HG02884 (cell line): ENCODE data around the gene TAF1D.

Experiments
- ATAC-seq: cut with Tn5 transposase; IDR thresholded peaks from one replicate; pipeline ENCODE4 v1.9.1; 2021; ENCODE audit warnings: mild to moderate bottlenecking, moderate library complexity; ENCODE audit not compliant: unreplicated experiment

The TAF1D gene

DNA sequence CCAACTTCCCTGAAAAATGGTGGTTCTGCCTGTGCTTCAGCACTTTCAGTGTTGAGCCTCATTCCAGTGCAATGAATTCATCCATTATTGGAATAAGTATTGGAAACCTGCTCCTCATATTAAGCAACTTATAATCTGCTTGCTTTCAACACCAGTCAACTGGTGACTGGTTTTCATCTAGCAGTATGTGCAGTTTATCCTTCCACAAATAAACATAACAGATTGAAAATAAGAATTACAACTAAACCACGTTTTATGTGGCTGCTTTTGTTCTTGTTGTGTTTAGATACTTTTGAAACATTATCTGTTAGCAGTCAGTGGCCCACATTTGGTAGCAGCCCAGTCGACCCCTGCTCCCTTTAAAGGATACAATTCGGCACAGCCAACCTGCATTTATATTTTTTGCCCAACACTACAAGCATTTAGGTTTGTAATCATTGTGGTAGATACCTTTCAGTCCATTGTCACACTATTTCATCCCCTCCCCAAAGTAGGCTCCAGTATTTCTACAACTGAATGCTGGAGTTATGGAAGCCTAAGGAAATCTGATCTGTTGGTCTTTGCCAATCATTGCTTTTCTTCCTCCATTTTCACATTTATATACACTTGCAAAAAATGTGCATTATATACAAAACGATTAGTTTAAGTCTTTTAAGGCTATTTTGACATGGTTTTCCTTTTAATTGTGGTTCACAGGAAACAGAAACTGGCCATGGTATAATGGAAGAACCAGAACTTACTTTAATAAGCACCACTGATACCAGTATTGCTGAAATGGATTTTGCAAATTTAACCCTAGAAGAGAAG, 13.1 kb downstream of the TAF1D start:
- ATAC-seq: no peak

DNA sequence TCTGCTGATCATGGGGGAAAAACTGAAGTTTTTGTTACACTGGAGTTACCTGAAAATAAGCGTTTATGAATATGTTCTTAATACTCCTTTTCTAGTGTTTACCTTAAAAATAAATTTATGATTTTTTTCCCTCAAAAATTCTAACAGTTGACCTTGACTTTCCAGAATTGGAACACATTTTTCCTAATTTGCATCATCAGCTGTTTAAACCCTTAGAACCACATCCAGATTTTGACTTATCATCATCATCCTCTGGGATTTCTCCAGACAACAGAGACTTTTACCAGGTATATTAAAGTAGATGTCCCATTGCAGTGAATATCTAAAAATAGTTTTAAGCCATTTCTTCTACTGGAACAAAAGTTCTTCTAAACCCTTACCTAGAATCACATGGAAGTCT, 17.2 kb downstream of the TAF1D start:
- ATAC-seq: no peak

DNA sequence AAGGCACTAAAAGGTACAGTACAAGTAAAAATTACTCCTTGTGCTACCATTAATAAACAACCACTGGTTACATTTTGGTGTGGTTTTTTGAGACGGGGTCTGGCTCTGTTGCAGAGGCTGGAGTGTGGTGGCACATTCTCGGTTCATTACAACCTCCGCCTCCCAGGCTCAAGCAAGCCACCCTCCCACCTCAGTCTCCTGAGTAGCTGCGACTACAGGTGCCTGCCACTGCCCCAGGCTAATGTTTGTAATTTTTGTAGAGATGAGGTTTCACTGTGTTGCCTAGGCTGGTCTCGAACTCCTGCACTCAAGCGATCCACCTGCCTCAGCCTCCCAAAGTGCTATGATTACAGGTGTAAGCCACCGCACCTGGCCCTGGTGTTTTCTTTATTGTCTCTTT, 20.8 kb downstream of the TAF1D start:
- no peak for ATAC-seq

DNA sequence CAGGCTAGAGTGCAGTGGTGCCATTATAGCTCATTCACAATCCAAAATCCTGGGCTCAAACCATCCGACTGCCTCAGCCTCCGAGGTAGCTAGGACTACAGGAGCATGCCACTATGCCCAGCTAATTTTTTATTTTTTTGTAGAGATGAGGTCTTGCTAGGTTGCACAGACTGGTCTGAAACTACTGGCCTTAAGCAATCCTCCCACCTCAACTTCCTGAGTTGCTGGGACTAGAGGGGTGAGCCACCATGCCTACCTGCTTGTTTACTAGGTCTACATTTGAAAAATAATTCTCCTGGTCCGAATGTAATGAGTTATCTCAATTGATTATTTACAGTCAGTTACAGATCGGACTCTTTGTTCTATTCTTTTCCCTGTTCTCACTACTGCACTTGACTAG, 22.0 kb downstream of the TAF1D start:
- ATAC-seq: no peak

DNA sequence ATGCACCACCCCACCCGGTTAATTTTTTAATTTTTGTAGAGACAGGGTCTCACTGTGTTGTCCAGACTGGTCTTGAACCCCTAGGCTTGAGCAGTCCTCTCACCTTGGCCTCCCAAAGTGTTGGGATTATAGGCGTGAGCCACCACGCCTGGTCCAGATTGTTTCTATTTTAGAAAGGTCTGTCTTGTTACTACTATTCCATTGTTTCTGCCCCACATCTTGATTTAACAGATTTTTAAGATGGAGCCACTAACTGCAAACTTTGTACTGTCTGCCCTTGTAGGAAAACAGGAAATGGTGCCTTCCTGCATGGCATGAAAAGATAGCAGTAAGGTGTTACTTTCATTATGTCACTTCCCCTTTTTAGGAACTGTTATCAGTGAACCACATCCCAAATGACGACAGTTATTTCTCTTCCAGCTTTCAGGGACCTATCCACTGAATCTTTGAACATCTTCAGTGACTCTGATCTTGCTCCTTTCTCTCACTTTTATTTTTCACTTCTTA, 23.2 kb downstream of the TAF1D start:
- peak; percentile 79 for ATAC-seq

DNA sequence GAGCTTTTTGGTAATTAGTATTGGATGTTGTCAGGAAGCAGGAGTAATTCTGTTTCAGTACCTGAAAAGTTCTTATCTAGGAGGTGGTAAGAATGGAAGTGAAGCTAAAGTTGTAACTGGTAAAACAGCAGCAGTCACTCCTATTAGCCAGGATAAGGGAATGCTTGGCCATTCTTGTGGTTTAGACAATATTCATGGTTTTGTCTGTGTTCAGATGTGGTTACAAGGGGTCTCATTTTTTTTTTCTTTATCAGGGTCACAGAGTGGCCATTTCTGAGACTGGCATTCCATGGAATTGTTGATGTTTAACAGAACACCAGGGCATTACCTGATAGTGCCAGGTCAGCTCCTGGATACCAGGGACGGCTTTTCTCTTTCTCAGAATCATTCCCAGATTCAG, 23.8 kb downstream of the TAF1D start:
- no peak for ATAC-seq

DNA sequence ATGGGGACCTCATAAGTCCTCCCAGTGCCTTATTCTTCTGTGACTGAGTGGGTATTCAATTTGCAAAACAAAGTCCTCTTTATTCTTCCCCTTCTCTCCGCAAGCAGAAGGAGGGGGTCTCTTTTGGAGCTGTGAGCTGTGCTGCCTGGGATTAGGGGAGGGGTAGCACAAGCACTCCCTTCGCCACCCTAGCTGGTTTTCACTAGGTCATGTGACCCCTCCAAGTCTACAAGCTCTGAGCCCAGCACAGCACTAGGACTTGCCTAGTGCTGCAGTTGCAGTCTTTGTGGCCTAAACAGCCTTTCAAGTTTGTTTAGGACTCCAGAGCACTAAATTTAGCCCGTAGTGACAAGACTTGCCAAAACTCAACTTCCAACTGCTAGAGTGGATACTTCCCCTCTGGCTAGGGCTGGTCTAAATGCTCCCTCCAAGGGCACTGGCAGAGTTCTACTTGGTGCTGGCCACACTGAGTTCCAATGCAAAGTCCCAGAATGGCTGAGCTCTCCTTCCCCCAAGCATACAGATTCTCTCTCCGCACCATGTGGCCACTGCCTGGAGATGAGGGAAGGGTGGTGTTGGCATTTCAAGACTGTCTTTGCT, 25.4 kb downstream of the TAF1D start:
- no peak for ATAC-seq

DNA sequence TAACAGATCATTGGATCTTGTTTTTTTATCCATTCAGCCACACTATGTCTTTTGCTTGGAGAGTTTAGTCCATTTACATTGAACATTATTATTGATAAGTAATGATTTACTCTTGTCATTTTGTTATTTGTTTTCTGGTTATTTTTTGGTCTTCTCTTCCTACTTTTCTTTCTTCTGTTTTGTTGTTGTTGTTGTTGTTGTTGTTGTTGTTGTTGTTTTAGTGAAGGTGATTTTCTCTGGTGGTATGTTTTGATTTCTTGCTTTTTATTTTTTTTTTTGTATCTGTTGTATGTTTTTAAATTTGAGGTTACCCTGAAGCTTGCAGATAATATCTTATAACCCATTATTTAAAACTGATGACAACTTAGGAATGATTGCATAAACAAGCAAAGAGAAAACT, 28.6 kb downstream of the TAF1D start:
- ATAC-seq: no peak

DNA sequence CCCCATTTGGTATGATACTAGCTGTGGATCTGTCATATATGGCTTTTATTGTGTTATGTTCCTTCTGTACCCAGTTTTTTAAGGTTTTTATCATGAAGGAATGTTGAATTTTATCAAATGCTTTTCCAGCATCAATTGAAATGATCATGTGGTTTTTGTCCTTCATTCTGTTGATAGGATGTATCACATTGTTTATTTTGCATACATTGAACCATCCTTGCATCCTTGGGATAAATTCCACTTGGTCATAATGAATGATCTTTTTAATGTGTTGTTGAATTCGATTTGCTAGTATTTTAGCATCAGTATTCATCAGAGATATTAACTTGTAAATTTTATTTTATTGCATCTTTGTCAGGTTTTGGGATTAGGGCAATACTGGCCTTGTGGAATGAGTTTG, 31.1 kb downstream of the TAF1D start:
- ATAC-seq: no peak

DNA sequence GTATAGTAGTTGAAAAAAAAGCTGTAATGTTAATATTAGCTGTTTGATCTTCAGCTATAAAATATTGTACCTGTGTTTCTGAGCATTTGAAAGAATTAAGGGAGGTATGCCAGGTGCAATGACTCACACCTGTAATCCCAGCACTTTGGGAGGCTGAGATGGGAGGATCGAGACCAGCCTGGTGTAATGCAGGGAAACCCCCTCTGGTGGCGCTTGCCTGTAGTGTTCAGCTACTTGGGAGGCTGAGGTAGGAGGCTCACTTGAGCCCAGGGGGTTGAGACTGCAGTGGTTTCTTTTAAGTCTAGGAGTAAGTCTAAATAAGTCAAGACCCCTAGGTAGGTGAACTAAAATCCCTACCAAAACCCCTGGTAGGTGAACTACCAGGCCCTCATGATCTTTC, 37.1 kb downstream of the TAF1D start:
- ATAC-seq: no peak

DNA sequence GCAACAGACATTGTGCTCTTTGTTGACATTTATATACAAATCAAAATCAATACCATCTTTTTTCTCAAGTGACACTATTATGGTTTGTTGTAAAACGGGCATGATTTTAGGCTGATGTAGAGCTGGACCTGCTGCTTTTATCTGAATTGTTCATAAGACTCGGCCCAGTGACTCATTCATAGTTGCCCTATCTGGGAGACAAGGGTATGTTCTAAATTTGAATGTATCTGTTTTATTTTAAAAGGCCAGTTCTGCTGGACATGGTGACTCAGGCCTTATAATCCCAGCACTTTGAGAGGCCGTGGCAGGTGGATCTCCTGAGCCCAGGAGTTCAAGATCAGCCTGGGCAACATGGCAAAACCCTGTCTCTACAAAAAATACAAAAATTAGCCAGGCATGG, 40.5 kb downstream of the TAF1D start:
- no peak for ATAC-seq

DNA sequence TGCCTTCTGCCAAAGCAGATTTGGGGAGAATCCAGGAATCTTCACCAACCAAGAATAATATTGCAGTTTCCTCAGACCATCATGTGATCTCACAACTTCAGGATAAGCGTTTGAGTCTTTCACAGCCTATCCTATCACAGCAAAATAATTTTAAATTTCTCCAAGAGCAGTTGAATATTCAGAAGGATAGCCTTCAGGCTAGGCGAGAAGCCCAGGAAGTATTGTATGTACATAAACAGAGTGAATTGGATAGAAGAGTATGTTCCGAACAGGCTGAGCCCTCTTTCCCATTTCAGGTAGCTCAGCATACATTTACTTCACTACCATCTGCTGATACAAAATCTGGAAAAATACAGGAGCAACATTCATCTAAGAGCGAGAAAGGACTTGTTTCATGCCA, 43.7 kb downstream of the TAF1D start:
- ATAC-seq: no peak

DNA sequence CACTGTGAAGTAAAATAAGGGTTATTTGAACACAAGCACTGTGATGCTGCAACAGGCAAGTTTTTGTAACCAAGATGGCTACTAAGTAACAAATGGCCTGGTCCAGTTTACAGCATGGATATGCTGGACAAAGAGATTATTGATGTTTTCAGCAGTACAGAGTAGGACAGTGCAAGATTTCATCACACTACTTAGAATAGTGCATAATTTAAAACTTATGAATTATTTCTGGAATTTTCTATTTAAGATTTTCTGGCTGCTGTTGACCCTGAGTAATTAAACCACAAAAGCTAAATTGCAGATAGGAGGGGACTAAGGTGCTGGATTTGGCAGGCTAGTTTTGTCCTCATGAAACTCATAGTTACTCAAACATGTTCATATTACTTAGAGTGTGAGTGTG, 46.7 kb downstream of the TAF1D start:
- no peak for ATAC-seq

DNA sequence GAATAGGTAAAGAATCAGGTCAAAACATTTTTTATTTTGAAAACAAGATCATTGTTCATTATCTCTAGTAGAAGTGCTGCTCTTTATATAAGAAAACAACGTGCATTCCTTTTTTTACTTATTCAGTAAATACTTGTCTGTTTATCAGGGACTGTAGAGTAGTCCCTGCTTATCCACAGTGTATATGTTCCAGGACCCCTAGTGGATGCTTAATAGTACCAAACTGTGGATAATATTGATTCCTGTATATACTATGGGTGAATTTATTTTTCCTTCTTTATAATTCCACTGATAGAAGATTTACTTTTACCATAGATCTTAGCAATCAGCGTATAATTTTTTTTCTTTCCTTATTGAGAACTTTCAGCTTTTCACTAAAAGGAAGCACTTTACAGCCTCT, 47.2 kb downstream of the TAF1D start:
- no peak for ATAC-seq

DNA sequence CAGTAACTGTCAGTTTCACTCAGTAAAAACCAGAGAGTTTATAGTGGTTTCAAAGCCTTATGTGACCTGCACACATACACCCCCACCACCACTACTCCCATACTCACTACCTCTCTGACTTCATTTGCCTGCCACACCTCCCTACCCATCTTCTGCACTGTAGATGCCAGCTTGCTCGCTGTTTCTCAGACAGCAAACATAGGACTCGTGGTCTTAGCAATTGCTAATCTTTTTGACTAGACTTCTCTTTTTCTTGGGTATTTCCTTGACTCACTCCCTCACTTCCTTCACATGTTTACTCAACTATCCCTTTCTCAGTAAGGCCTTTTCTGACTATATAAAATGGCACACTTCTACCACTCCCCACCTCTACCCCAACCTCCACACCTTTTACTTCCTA, 52.1 kb downstream of the TAF1D start:
- ATAC-seq: peak; percentile 80

DNA sequence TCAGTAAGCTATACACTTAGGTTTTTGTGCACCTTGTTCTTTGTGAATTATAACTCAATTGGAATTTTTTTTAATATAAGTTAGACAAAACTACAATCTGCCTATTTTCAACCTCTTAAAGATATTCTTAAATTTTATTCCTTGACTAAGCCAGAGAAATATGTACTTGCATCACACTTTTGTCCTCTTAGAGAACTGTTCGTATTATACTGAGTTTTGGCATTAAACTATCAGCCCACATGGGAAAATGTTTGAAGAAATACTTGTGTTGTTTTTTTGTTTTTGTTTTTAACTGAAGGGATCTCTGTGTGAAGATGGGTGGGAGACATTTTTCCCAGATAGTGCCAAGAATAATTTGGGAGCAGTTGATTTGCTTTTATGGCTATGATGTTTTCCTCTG, 54.5 kb downstream of the TAF1D start:
- ATAC-seq: no peak

DNA sequence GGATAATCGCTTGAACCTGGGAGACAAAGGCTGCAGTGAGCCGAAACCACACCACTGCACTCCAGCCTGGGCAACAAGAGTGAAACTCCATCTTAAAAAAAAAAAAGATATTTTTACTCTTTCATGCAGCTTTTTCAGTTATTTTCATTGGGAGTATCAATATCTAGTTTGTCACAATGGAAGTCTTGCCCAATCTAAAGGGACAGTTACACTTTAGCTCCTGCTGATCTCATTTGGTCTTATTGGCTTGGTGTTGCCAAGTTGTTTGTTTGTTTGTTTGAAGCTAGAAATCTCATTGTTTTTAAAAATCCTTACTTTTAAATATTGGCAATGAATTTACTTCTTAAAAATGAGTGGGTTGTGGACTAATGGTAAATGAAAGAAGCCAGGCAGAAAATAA, 55.1 kb downstream of the TAF1D start:
- no peak for ATAC-seq
